ENCODE measurements around the gene CCNYL1.
"Not testable (repeated sequence)": the region's sequence is repeated elsewhere in the genome, so short reads cannot be mapped to it uniquely, and the experiment has no call there.

CCNYL1 gene

GRCh38 chr2:207734636-207735512 lies 23.4 kb downstream of the CCNYL1 start:
- no peak for DNase-seq

GRCh38 chr2:207735513-207735859 lies 24.0 kb downstream of the CCNYL1 start:
- DNase-seq: not testable (repeated sequence)

GRCh38 chr2:207743514-207743913 lies 32.1 kb downstream of the CCNYL1 start:
- DNase-seq: no peak

GRCh38 chr2:207744050-207744449 lies 32.6 kb downstream of the CCNYL1 start:
- DNase-seq: no peak

GRCh38 chr2:207744451-207744850 lies 33.0 kb downstream of the CCNYL1 start:
- no peak for DNase-seq

GRCh38 chr2:207746131-207746530 lies 34.7 kb downstream of the CCNYL1 start:
- DNase-seq: peak; percentile 63 to 73

GRCh38 chr2:207747653-207748560 lies 36.5 kb downstream of the CCNYL1 start:
- DNase-seq: no peak

GRCh38 chr2:207748993-207749392 lies 37.6 kb downstream of the CCNYL1 start:
- DNase-seq: no peak

- no peak for DNase-seq
These were observed 38.4 kb downstream of the CCNYL1 start for GRCh38 chr2:207749873-207750272.

- DNase-seq: no peak
These were observed 38.9 kb downstream of the CCNYL1 start for GRCh38 chr2:207750345-207750744.

- DNase-seq: no peak
These were observed 39.4 kb downstream of the CCNYL1 start for GRCh38 chr2:207750876-207751275.

- not testable (repeated sequence) for DNase-seq
These were observed 42.2 kb downstream of the CCNYL1 start for GRCh38 chr2:207753688-207754087.

- no peak for DNase-seq
These were observed 43.3 kb downstream of the CCNYL1 start for GRCh38 chr2:207754498-207755383.

GRCh38 chr2:207758025-207758424 lies 46.6 kb downstream of the CCNYL1 start:
- no peak for DNase-seq

- DNase-seq: no peak
These were observed 48.5 kb downstream of the CCNYL1 start for GRCh38 chr2:207759890-207760289.

- DNase-seq: no peak
These were observed 49.0 kb downstream of the CCNYL1 start for GRCh38 chr2:207760453-207760852.

- DNase-seq: not testable (repeated sequence)
These were observed 50.0 kb downstream of the CCNYL1 start for GRCh38 chr2:207761426-207761825.

GRCh38 chr2:207762146-207762545 lies 50.7 kb downstream of the CCNYL1 start:
- no peak for DNase-seq

GRCh38 chr2:207763303-207763917 lies 52.0 kb downstream of the CCNYL1 start:
- no peak for DNase-seq

- DNase-seq: no peak
These were observed 52.7 kb downstream of the CCNYL1 start for GRCh38 chr2:207764096-207764630.

- no peak for DNase-seq
These were observed 54.1 kb downstream of the CCNYL1 start for GRCh38 chr2:207765547-207765946.
